M059J (cell line): Measurements from ENCODE around the gene MPPED2. TPM values are rescaled to one million over a fixed set of nuclear protein-coding genes. Genes with fewer than 3 reads are reported as not detected.
A peak's percentile ranks its signal among the peaks of the same experiment; 100 is the strongest.

Experiments used
- DNase-seq: peaks from one replicate; pipeline ENCODE4 v3.0.0-alpha.2; 2012; ENCODE audit warnings: low read depth
- total RNA-seq: library from RNA; depleted of rRNA; stranded (reverse); fragments of >200 nt; shearing (Covaris generic); gene quantifications from 2 replicates; pipeline ENCODE4 v1.2.3, GENCODE V29; 2014

MPPED2 gene
- total RNA-seq, 1 experiment from 2014 or later, result 1.4 TPM

- DNase-seq, result no peak
Measured at GRCh38 chr11:30533445-30533947, 52.7 kb downstream of the MPPED2 start.

- no peak for DNase-seq
Measured at GRCh38 chr11:30527566-30527965, 58.6 kb downstream of the MPPED2 start.

- DNase-seq, result no peak
Measured at GRCh38 chr11:30526558-30526957, 59.6 kb downstream of the MPPED2 start.

- DNase-seq, result no peak
Measured at GRCh38 chr11:30522536-30523243, 63.5 kb downstream of the MPPED2 start.

- no peak for DNase-seq
Measured at GRCh38 chr11:30521297-30522071, 64.7 kb downstream of the MPPED2 start.

GRCh38 chr11:30513087-30513486 lies 73.1 kb downstream of the MPPED2 start:
- DNase-seq, result no peak

GRCh38 chr11:30511408-30511807 lies 74.7 kb downstream of the MPPED2 start:
- no peak for DNase-seq

GRCh38 chr11:30510750-30511149 lies 75.4 kb downstream of the MPPED2 start:
- no peak for DNase-seq

GRCh38 chr11:30509364-30509763 lies 76.8 kb downstream of the MPPED2 start:
- DNase-seq, result no peak

GRCh38 chr11:30508594-30508993 lies 77.6 kb downstream of the MPPED2 start:
- DNase-seq, result no peak

- DNase-seq, result no peak
Measured at GRCh38 chr11:30505603-30506002, 80.5 kb downstream of the MPPED2 start.

- no peak for DNase-seq
Measured at GRCh38 chr11:30504468-30504867, 81.7 kb downstream of the MPPED2 start.

- DNase-seq, result no peak
Measured at GRCh38 chr11:30503156-30503555, 83.0 kb downstream of the MPPED2 start.

- no peak for DNase-seq
Measured at GRCh38 chr11:30502305-30502704, 83.8 kb downstream of the MPPED2 start.

GRCh38 chr11:30501744-30502143 lies 84.4 kb downstream of the MPPED2 start:
- no peak for DNase-seq

- DNase-seq, result no peak
Measured at GRCh38 chr11:30499940-30500339, 86.2 kb downstream of the MPPED2 start.

GRCh38 chr11:30497600-30497999 lies 88.6 kb downstream of the MPPED2 start:
- DNase-seq, result no peak

GRCh38 chr11:30496935-30497334 lies 89.2 kb downstream of the MPPED2 start:
- no peak for DNase-seq

GRCh38 chr11:30495437-30495836 lies 90.7 kb downstream of the MPPED2 start:
- no peak for DNase-seq

- no peak for DNase-seq
Measured at GRCh38 chr11:30489511-30489910, 96.6 kb downstream of the MPPED2 start.

GRCh38 chr11:30489076-30489475 lies 97.1 kb downstream of the MPPED2 start:
- DNase-seq, result no peak

GRCh38 chr11:30488304-30488998 lies 97.7 kb downstream of the MPPED2 start:
- peak; percentile 7 for DNase-seq
